H1 (cell line): ENCODE results near the gene FOXA2. TPM values are rescaled to one million over a fixed set of nuclear protein-coding genes. Genes with fewer than 3 reads are reported as not detected.

ENCODE experiments used
- TAF7 ChIP-seq: optimal IDR thresholded peaks from 2 replicates; pipeline ENCODE3; 2011; ENCODE audit warnings: low read depth, mild to moderate bottlenecking, inconsistent platforms, low read length, moderate library complexity, borderline replicate concordance
- polyA plus RNA-seq, 7 experiments: library from polyadenylated mRNA; depleted of rRNA in 3 of 7; stranded (reverse) in 5 of 7; unstranded in 2 of 7; fragments of >200 nt in 5 of 7; fragments of 200-250 nt in 2 of 7; gene quantifications; 1 replicate in 5 of 7; 2 replicates in 1 of 7; 4 replicates in 1 of 7; pipeline versions ENCODE4 v1.2.1 to v1.2.3, GENCODE V29; 2011 to 2013; ENCODE audit warnings: missing spikeins in 2 of 7, mixed read lengths in 2 of 7
- total RNA-seq: library from RNA; stranded (reverse); fragmentation: NEBNext Ultra II Directional; extraction: Animal tissue kit (Norgen Biotek cat#: 25700); gene quantifications from 2 replicates; pipeline ENCODE4 v1.2.1, GENCODE V29; 2021

FOXA2 gene
- total and polyA plus RNA-seq, 2 of the 8 experiments (the other 6 are each of a cell fraction or from before 2014, with no cell fraction given), result not detected

DNA sequence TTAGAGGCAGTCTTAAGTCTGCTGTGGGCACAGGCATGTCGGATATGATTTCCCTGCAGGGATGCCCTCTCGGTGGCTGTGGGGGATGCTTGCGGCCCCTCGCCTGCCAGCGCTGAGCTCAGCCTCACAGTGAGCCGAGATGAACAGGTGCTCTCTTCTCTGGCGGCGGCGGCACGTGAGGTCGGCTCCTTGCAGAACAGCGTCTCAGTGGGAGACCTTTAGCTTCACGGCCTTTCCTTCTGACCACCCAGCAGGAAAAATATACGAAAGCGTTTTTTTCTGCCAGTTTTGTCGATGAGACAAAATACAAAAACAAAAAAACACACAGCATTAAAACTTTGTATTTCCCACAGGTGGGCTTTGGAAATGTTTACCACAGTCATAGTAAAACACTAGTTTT lies 23.6 kb downstream of the FOXA2 start (continued):
- no peak for TF ChIP-seq TAF7
